HG03442 (cell line): ENCODE results near the gene MLH3.

Source experiments
- ATAC-seq: cut with Tn5 transposase; IDR thresholded peaks from one replicate; pipeline ENCODE4 v1.9.1; 2021; ENCODE audit warnings: mild to moderate bottlenecking, moderate library complexity; ENCODE audit not compliant: unreplicated experiment

MLH3 gene

DNA sequence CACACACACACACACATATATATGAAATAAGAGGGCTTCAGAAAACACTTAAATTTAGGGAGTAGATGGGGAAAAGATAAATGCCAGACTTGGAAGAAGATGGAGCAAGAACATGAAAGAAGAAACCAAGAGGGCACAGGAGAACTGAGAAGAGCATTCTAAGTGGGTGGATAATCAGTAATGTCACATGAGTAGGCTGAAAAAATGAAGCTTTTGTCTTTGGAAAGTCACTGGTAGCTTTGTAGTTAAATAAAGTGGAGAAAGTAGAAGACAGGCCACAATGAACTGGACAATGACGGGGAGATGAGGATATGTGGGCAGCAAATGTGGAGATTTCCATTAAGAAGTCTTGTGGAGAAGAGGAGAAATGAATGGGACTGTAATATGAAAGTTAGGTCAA lies 15.9 kb upstream of the MLH3 start:
- no peak for ATAC-seq

DNA sequence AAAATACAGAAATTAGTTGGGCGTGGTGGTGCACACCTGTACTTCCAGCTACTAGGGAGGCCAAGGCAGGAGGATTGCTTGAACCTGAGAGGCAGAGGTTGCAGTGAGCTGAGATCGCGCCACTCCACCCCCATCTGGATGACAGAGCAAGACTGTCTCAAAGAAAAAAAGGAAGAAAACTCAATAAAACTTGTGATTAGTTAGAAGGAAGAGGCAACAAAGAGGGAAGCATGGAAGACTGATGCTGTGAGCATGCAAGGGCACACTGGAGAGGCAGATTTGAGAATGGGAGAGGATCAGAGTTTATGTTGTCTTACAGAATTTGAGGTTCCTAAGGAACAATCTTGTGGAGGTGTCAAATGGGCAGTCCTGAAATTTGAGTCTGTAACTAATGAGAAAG lies 15.4 kb upstream of the MLH3 start:
- ATAC-seq, result no peak

DNA sequence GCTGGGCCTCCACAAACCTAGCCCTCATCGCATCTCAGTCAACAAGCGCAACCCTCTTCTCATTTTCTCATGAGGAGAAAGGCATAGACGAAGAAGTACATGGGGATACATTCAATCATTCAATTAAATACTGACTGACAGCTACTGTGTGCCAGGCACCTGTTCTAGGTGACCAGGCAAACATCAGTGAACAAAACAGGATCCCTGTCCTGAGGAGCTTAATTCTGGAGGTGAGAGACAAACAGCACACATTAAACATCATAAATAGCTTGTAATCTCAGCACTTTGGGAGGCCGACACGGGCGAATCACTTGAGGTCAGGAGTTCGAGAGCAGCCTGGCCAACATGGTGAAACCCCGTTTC lies 12.9 kb upstream of the MLH3 start:
- no peak for ATAC-seq

DNA sequence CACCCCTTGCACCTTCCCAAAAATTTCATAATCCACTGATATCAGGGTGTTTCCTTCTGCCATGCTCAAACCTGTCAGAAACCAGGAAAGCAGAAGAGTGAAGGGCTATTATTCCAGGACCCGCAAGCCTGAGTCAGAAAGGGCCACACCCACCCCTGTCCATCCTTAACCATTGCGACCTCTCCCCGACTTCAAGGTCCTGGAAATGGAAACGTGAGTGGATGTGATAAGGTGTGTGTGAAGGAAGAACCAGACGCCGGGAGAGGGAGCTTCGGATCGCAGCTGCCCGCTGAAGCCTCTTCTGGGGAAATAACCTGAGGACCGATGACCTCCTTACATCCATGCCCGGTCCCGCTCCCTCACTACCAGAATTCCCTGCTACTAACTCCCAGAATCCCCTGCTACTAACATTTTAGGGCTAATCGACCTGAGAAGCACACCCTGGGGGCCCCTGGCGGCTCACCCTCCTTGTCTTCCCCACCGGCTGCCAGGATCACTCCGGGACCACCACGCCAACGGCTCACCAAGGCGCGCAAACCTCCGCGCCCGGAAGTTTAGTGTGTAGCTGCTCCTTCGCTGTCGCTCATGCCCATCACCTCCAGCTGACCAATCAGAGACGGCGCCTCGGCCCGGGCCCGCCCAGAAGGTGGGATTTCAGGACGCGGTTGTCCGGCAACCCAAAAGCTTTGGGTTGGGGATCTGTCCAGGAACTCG lies 12.4 kb upstream of the MLH3 start, which contains the start of gene ACYP1:
ACYP1 (minus strand) TSS at position 534 of the 714 bp plus-strand sequence; CDS start at position 63, 471 bp downstream.
- peak; percentile 96 for ATAC-seq

DNA sequence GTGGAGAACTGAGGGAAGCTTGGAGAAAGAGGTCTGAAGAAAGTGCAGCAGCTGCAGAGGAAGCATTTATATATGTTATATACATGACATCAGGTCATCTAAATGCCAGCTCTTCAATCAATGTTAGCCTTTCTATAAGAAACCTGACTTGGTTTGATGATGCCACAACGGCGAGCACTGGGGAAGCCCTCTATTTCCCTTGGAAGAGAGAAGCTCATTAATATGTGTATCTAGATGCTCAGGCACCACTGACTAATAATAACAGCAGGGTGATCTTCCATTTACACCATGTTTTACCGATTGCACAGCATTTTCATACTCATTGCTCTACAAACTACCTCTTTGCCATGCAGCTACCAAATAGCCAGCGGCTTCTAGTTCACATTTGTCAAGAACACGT lies 11.7 kb upstream of the MLH3 start:
- ATAC-seq, result no peak

DNA sequence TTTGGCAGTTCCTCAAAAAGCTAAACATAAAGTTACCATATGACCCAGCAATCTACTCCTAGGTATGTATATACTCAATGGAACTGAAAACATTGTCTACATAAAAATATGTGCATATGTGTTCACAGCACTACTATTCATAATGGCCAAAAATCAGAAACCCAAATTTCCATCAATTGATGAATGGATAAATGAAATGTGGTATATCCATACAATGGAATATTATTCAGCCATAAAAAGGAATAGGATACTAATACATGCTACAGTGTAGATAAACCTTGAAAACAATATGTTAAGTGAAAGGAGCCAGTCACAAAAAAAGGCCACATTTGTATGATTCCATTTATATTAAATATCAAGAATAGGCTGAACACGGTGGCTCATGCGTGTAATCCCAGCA lies 9.2 kb upstream of the MLH3 start:
- no peak for ATAC-seq

DNA sequence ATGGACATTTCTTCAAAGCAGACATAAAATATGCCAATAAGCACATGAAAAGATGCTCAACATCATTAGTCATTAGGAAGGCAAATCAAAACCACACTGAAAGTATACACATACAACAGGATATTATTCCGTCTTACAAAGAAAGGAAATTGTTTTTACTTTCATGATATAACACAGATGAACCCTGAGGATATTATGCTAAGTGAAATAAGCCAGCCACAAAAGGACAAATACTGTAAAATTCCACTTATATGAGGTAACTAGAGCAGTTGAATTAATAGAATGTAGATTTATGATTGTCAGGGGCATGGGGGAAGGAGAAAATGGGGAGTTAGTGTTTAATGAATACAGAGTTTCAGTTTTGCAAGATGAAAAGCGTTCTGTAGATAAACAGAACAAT lies 8.4 kb upstream of the MLH3 start:
- ATAC-seq, result no peak

DNA sequence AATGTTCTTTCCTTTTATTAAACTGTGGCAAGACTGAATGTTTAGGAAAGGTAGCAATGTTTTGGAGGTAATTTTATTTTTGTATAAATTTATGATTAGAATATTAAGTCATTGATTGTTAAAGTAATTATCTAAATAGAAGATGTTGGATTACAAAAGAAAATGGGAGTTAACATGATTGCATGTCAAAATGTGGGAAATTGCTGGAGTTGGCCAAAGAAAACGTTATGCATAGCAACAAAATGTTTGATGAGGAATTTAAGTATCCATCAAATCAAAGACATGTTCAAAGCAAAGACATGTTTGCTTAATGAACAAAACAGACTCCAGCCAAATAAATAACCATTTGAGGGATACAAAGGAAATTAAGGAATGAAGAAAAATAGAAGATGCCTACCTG lies 3.2 kb upstream of the MLH3 start:
- ATAC-seq, result no peak

DNA sequence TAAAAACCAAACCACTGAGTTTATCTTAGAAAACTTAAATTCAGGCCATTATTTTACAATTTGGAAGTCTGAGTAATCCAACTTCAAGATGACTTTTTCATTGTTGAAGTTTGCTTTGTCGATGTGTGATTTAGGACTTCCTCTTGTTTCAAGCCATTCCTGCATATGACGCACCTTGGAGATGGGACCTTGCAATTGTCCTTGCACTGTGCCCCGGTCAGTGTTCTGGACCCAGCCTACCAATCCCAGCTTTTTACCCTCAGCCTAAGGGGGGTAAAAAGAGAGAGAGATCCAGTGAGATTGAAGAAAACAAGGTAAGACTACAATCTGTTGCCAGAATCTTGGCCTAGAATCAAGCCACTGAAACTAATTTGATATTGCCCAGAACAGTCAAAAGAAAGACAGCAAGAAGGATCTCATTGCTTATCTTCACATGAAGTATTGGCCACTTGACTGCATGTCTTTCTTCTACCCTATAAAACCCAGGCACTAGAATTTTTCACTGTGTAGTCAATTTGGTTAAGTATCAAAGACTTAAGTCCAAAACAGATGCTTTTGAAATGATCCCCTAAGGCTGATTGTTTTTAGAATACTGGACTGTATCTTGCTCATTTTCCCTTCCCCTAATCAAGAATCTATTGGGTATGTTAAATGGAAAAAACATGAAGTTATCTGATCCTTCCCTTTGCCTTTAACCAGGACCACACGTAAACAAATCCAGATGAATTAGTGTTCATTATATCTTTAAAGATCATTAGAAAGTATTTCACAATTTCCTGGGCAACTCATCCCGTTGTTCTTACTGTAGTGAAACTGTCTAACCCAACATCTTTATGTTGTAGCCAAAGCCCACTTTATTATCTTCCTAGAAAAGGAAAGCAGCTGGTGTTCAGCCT lies 2.4 kb upstream of the MLH3 start:
- no peak for ATAC-seq

DNA sequence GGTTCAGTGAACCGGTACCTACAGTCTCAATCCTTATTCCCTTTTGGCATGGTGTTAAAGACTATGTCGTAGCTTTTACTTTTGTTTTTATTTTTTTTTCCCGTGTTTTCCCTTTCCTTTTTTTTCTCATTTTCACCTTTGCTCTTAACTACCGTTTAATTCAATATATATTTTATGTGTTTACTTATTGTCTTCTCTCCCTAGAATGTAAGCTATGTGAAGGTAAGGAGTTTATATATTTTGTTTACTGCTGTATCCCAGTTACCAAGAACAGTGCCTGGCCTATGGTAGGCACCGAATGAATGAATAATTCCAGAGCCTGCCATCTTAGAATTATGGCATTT lies 261 bp upstream of the MLH3 start:
- ATAC-seq, result no peak

DNA sequence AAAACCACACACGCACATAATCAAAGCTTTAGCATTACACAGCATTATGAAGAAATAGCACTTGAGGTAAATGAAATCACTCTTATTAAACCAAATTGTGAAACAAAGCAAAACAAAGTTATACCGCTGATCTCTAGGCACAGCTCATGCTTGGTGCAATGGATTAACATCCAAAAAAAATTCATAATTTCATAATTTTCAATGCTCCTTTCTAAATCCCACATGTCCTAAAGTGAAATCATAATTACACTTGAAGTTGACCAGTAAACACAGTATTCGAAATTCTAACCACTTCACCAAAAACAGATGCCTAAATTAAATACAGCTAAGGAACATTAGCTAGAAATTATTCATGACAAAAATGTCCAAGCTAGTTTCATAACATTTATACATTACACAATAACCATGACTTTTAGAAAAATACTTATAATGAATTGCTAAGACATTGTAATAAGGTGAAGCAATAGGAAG lies 1.5 kb downstream of the MLH3 start:
- ATAC-seq, result no peak

DNA sequence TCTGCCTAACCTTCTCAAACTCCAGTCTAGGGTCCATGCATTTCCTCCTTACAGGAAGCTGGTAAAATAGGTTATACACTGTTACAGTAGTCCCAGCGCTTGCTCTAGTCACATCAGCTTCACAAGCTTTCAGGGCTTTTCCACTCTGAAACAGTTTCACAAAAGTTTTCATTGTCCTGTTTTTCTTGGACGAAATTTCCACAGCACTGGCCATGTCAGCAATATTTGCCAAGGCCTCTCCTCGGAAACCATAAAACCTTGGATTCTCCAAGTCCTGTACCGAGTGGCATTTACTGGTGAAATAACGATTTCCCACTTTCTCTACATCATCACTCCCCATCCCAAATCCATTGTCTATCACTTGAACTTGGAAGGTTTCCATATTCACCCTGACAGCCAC lies 2.1 kb downstream of the MLH3 start:
- no peak for ATAC-seq

DNA sequence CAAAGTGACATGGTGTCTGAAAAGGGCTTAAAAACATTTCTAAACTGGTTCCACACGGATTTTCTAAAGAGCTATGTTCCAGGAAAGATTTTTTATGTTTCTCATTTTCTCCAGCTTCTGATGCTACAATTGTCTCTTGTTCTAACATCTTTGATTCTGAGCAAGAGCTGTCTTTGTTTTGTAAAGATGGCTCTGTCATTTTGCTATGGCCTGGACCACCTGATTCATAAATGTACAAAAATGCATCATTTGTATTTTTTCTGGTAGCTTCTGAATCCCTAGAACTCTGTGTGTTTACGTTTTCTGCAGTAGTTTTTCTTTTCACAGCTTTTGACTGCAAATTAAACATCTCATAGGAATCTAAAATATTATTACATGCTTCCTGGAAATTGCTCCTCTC lies 3.2 kb downstream of the MLH3 start:
- ATAC-seq, result no peak

DNA sequence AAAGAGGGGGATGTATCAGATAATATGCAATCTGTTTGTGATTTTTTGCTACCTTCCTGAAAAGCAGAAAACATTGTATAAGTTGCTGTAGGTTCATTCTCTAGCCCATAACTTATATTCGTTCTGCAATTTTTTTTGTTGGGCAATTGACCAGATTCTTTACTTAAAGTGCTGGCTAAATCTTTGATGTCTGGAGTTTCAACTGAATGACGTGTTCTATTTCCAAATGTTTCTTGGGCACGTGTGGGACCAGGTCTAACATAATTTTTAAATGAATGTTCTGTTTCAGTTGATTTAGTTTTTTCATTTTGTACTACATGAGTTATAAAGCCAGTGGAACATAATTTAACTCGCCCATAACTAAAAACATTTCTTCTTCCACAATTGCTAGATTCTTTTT lies 3.8 kb downstream of the MLH3 start:
- no peak for ATAC-seq

DNA sequence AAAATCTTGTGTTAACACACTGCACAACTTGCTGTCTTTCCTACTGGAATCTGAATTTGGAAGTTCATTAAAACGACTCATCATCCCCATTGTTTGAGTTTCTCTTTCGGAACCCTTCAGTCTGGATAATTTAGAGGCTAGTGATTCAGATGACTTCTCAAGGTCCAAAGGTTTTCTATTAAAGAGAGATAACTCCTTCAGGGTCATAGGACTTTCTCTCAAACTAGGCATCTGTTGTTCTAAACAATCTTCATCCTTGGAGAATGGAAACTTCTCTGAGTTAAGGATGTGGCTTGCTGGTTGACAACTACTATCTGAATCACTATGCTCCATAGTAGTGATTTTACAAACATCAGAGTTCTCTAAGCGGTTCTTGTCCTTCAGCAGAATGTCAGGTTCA lies 4.4 kb downstream of the MLH3 start:
- no peak for ATAC-seq

DNA sequence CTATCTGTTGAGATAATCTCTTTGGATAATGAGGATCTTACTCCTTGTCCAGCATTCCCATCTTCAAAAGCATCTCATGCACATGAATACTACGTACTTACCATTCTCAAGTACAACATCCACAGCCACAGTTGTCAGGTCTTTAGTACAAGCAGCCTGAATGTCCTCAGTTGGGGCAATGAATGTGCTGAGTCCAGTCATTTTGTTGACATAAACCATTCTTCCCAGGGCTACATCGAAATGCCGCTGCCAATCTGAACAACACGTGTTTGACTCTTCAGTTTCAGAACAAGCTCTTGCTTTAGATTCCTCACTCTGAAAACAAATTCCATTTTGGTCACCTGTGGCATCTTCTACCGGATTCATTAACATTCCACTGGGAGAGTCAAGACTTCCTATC lies 5.0 kb downstream of the MLH3 start:
- no peak for ATAC-seq

DNA sequence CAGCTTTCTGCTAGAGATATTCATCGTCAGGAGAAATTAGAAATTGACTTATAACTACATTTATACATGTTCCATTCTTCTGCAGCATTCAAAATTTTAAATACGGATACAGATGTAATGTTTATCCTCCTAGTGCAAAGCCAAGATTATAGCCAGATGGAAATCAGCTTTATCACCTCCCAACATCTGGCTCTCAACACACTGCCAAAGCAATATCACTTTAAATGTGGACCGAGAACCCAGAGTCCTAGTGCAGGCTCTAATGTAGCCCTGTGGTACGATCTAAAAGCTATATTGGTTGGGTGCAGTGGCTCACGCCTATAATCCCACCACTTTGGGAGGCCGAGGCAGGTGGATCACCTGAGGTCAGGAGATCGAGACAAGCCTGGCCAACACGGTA lies 6.5 kb downstream of the MLH3 start:
- ATAC-seq, result no peak

DNA sequence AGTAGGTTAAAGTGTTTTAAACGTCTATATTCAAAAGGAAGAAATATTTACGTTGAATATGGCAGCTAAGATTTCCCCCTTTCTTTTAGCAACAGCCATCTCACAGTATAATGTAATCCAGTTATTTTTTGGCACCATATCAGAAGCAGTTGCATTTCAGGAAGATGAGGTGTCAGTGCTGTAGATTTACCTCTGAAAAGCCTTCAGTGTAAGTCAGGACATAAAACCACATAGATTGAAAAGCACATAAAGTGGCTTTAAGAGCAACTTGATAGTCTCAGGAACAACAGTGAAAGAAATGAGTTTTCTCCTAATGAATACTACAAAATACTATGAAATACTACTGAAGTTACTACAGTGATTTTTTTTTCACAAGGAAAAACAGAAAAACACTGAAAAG lies 6.9 kb downstream of the MLH3 start:
- ATAC-seq, result no peak

DNA sequence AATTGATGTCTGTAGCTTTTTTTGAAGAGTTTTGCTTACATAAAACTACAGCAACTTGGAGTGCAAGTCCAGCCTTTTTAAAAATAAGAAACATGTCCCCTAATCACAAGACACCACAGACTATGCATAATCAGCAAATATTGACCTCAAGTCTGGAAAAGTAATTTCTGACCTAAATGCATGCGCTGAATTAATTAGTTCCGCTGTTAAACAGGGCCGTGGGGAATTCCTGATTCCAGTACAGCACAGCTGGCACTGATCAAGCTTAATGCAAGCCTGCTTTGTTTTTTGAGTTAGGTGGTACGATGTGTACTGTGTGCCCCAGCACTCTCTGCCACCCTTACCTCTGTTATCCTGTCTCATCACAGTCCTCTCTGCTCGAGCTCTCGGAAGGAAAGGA lies 9.2 kb downstream of the MLH3 start:
- ATAC-seq, result no peak

DNA sequence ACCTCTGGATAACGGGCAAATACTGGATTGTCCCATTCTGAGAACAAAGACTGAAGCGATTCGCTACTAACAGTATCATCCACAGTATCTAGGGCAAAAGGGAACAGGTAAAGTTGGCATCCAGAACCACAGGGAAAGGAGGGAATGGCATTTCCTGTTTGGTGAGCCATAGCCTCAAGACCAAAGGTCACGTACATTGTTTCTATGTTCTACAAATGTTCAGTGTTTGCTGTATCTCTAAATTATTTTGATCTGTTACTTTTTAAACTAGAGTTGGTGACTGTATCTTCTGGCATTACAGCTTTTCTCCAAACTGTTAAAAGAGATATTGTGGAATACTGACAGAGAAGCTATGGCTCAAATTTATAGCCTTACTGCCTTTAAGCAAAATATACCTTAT lies 9.7 kb downstream of the MLH3 start:
- ATAC-seq, result no peak

DNA sequence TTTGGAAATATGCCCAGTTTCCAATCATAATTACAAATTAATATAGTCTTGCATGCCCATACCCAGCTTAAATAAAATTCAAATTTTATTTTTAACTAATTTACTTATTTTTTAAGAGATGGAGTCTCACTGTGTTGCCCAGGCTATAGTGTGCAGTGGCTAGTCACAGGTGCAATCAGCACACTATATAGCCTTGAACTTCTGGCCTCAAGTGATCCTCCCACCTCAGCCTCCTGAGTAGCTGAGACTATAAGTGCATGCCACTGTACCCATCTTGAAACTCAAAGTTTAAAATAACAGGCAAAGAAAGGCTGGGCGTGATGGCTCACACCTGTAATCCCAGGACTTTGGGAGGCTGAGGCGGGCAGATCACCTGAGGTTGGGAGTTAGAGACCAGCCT lies 10.3 kb downstream of the MLH3 start:
- ATAC-seq, result no peak

DNA sequence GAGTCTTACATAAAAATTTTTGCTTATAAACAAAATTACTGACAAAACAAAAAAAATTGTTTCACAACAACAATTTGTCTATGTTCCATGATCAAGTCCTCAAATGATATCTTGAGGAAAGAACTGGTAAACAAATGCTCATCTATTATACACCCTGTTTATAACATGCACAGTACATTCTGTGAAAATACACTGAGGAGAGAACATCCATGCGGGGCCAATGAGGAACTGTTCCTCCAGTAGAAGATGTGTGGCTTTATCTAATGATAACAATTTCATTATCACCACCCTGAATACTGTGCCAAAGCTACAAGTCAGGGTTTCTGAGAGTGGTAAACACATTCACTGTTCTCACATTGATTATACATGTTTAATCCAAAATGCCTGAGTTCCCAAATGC lies 10.8 kb downstream of the MLH3 start:
- no peak for ATAC-seq
